GM19455 (cell line): ENCODE data around the gene SERGEF.

ENCODE experiments used
- ATAC-seq: cut with Tn5 transposase; IDR thresholded peaks from one replicate; pipeline ENCODE4 v1.9.1; 2021; ENCODE audit not compliant: unreplicated experiment

Gene SERGEF

GRCh38 chr11:17774232-17775034 is 238.4 kb downstream of the SERGEF start:
- ATAC-seq = no peak

DNA sequence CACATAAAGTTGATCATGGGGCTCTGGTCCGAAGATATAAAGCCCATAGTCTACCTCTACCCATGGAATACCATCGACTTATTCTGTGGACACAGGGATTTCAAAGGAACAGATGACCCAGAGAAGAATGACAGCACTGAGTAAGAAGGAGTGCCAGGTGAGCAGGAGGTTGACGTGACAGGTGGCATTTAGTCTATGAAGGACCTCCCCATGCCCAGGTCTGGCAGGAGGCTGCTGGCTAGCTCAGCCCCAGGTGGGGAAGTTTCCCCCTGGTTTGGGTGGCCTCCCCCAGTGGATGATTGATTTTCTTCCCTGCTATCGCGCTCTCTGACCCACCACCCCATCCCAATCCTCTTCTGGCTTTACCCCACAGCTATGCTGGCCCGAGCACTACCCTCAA is 239.2 kb downstream of the SERGEF start:
- ATAC-seq = no peak

GRCh38 chr11:17772704-17773600 is 239.9 kb downstream of the SERGEF start:
- no peak for ATAC-seq

- ATAC-seq = no peak
Observed at GRCh38 chr11:17771841-17772401, 240.9 kb downstream of the SERGEF start.

DNA sequence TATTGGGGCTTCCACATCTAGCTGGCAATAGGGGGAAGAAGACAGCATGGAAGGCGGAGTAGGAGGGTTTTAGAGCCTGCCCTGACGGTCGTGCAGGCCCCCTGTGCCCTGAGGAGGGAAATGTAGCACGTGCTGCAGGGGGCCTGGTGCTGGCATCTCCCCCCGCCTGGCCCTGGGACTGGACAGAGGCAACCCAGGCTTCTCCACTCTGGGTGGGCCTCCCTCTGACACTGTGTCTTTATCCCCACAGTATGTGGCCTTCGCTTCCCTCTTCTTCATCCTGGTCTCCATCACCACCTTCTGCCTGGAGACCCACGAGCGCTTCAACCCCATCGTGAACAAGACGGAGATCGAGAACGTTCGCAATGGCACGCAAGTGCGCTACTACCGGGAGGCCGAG is 241.4 kb downstream of the SERGEF start:
- no peak for ATAC-seq

DNA sequence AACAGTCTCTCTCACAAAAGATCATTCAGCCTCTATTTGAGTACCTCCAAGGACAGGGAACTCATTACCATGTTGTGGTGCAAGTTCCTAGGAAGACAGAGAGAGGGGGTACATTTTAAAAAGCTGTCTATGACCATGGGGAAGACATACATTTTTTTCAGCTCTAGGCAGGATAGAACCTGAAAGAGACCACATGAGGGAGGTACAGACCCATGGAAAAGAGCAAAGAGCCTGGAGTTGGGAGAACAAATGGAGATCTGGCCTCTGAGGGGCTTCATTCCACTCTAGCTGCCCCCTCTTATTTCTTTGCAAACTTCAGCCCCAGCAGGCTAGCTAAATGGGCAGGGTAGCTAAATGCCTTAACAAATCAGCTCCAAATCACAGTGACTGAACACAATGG is 241.9 kb downstream of the SERGEF start:
- ATAC-seq = no peak

DNA sequence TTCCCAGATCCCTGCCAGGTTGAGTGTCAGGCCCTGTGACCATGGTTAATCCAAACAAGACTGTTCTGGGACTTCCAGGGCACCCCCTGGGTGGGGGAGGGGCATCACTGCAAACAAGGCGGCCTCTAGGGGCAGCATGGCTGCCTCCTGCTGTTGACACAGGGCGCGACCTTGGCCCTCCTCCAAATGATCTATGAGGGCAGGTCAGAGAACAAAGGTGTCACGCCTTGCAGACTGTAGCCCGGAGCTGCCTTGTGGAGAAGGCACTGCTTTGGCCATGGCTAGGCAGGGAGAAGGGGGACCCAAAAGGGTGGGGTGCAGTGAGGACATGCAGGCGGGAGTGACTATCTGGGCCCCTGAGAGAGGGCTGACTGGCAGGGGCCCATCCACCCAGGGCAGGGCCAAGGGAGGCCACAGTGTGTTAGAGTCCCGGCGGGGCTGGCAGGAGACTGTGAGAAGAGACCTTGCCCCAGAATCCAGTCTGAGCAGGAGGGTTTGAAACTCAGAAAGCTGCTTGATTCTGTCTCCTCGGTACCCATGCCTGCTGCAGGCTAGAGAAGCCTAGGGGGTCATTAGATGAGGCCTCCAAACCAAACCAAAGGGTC is 242.7 kb downstream of the SERGEF start:
- no peak for ATAC-seq

DNA sequence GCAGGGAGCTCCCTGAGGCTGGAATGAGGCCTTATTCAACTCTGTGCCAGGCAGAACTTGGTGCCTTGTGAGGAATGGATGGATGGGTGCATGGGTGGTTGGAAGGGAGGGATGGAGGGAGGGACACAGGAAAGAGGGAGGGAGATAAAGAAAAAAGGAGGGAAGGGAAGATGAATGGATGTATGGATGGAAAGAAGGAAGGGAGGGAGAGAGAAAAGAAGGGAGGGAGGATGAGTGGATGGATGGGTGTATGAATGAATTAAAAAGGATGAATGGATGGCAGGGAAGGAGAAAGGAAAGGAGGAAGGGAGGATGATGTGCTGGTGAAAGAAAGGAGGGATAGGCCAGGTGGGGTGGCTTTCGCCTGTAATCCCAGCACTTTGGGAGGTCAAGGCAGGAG is 243.6 kb downstream of the SERGEF start:
- ATAC-seq = no peak

GRCh38 chr11:17768547-17768946 is 244.3 kb downstream of the SERGEF start:
- no peak for ATAC-seq

DNA sequence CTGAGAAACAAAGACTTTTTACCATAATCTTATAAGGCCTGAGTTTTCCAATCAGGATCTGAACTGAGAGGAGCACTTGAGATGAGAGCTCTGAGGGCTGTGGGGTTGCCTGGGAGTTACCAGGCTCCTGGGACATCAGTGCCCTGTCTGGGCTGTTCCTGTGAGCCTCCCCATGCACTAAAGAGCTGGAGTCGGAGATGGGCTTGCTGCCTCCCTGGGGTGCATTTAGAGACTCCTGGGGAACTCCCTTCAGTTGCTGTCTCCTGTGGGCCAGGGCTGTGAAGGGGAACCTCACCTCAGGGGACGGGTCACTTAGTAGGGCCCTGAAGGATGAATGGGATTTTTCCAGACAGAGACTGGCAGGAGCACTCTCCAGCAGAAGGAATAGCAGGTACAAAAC is 244.9 kb downstream of the SERGEF start:
- no peak for ATAC-seq

DNA sequence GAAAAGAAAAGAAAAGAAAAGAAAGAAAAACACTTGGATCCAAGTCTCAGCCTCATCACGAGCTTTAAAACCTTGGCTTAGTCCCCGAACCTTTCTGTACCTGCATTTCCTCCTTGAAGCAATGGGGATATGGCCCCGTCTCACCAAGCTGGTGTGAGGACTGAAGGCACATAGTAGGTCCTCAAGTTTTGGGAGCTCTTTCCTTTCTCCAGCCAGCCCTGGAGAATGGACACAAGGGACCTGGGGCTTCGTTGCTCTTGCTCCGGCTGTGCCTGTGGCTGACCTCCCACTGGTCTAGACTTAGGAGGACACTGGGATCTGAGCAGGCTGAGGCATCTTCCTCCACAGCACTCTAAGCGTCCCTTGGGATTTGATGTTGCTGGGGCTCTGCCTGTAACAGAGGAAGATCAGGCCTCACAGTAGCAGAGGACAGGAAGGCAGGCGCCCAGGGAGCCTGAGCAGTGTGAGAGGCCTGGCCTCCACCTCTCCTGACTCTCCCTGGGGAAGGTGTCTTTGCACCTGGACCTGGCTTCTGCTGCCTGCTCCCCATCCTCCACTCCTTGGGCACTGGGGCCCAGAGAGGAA is 245.5 kb downstream of the SERGEF start:
- no peak for ATAC-seq

DNA sequence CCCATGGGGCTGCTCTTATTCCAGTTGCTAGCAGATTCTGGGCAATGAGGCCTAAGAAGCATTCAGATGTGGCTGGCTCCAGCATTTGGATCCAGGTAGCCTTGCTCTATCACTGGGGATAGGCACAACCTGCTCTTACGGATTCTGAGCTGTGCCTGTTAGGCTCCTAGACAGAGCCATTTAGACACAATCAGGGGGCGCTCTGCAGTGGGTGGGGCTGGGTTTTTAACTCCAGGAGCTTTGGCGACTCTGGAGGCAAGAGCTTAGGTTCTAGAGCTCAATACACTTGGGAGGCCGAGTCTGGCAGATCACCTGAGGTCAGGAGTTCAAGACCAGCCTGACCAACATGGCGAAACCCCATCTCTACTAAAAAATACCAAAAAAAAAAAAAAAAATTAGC is 246.3 kb downstream of the SERGEF start:
- ATAC-seq = no peak

GRCh38 chr11:17766073-17766359 is 246.8 kb downstream of the SERGEF start:
- no peak for ATAC-seq

GRCh38 chr11:17765356-17766072 is 247.3 kb downstream of the SERGEF start:
- no peak for ATAC-seq

GRCh38 chr11:17764446-17765218 is 248.2 kb downstream of the SERGEF start:
- no peak for ATAC-seq

GRCh38 chr11:17763703-17764102 is 249.1 kb downstream of the SERGEF start:
- ATAC-seq = no peak

DNA sequence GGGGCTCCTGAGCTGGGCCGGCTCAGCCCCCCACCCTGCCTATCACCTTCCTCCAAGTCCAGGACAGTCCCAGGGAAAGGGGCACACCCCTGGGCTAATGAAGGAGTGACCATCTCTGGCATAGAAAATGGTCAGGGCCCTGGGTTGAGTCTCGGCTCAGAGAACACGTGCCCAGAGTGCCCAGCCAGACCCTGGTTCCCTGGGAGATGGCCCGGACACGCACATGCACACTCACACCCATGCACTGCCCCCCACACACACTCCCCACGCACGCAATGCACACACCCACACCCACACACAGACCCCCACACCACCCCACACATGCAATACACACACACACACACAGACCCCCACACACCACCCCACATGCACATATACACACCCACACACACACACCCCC is 249.6 kb downstream of the SERGEF start:
- no peak for ATAC-seq

GRCh38 chr11:17762309-17762974 is 250.4 kb downstream of the SERGEF start:
- no peak for ATAC-seq
